Bronchial epithelial cell (primary cell): ENCODE results near the gene RPS6KA2. TPM values are rescaled to one million over a fixed set of nuclear protein-coding genes. Genes with fewer than 3 reads are reported as not detected.

Source experiments
- DNase-seq: peaks from one replicate; pipeline ENCODE4 v3.0.0-alpha.2; 2010; ENCODE audit warnings: low read depth
- FAIRE-seq: peaks from 2 replicates; lab custom pipeline; 2011; peaks lifted over from hg19 to GRCh38; lab: Jason Lieb, UNC
- H3K27me3 ChIP-seq: 2 replicates; pipeline ENCODE4 v1.5.1; 2011; ENCODE audit warnings: low read length; ENCODE audit not compliant: control insufficient read depth, insufficient read depth
- H3K36me3 ChIP-seq: 2 replicates; pipeline ENCODE4 v1.5.1; 2011; ENCODE audit warnings: low read length; ENCODE audit not compliant: control insufficient read depth, insufficient read depth
- H3K4me3 ChIP-seq: 2 replicates; pipeline ENCODE4 v1.5.1; 2011; ENCODE audit warnings: mild to moderate bottlenecking, low read depth, low read length, control low read depth
- total RNA-seq: library from RNA; depleted of rRNA; stranded (reverse); fragments of >200 nt; gene quantifications from 2 replicates; pipeline ENCODE4 v1.2.1, GENCODE V29; 2014
- TF ChIP-seq, protein P1 (sequence below): IDR thresholded peaks from 2 replicates; pipeline ENCODE4 v1.5.1; 2011; ENCODE audit warnings: mild to moderate bottlenecking, moderate library complexity, low read length, control low read depth, inconsistent platforms; ENCODE audit not compliant: insufficient read depth, severe bottlenecking

The RPS6KA2 gene
- total RNA-seq, 1 donor from 2014 or later, result 42.6 TPM

GRCh38 chr6:166379103-166379586 lies 247.9 kb downstream of the RPS6KA2 start:
- no peak for FAIRE-seq
- H3K27me3 ChIP-seq, result no peaks in the 10 kb centered on the region
- no peak for DNase-seq
- no peak overlapping the region for H3K4me3 ChIP-seq
- TF ChIP-seq, protein P1, sequence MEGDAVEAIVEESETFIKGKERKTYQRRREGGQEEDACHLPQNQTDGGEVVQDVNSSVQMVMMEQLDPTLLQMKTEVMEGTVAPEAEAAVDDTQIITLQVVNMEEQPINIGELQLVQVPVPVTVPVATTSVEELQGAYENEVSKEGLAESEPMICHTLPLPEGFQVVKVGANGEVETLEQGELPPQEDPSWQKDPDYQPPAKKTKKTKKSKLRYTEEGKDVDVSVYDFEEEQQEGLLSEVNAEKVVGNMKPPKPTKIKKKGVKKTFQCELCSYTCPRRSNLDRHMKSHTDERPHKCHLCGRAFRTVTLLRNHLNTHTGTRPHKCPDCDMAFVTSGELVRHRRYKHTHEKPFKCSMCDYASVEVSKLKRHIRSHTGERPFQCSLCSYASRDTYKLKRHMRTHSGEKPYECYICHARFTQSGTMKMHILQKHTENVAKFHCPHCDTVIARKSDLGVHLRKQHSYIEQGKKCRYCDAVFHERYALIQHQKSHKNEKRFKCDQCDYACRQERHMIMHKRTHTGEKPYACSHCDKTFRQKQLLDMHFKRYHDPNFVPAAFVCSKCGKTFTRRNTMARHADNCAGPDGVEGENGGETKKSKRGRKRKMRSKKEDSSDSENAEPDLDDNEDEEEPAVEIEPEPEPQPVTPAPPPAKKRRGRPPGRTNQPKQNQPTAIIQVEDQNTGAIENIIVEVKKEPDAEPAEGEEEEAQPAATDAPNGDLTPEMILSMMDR, result no peak
- no peaks in the 10 kb centered on the region for H3K36me3 ChIP-seq

DNA sequence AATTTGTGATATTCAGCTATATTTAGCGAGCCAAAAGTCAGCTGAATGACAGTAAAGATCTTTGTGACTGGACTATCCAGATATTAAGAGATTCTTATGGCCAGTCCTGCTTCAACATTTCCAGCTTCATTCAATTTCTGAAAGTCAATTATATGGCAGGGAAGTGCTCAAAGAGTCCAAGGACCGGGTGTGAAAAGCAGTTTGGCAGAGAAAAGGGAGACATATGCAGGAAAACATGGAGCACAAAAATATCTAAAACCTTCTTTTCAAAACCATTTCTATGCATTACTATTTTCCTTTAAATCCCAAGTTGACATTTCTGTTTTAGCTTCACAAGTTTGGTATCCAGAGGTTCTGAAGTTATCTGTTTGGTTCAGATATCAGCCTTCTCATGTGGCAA lies 249.3 kb downstream of the RPS6KA2 start:
- TF ChIP-seq, protein P1, result no peak
- FAIRE-seq, result no peak
- no peaks in the 10 kb centered on the region for H3K27me3 ChIP-seq
- DNase-seq, result no peak
- no peaks in the 10 kb centered on the region for H3K36me3 ChIP-seq
- no peak overlapping the region for H3K4me3 ChIP-seq

- FAIRE-seq (peak; percentile 50), DNase-seq (peak; percentile 47)
- Histone ChIP-seq H3K4me3 (no peak overlapping the region), H3K36me3 (no peaks in the 10 kb centered on the region), H3K27me3 (no peaks in the 10 kb centered on the region)
- TF ChIP-seq, protein P1, result no peak
These were observed 252.0 kb downstream of the RPS6KA2 start for GRCh38 chr6:166375013-166375412.

GRCh38 chr6:166370489-166370888 lies 256.6 kb downstream of the RPS6KA2 start:
- TF ChIP-seq, protein P1, result no peak
- H3K4me3 ChIP-seq, result no peak overlapping the region
- no peak for FAIRE-seq
- H3K36me3 ChIP-seq, result no peaks in the 10 kb centered on the region
- no peaks in the 10 kb centered on the region for H3K27me3 ChIP-seq
- no peak for DNase-seq

DNA sequence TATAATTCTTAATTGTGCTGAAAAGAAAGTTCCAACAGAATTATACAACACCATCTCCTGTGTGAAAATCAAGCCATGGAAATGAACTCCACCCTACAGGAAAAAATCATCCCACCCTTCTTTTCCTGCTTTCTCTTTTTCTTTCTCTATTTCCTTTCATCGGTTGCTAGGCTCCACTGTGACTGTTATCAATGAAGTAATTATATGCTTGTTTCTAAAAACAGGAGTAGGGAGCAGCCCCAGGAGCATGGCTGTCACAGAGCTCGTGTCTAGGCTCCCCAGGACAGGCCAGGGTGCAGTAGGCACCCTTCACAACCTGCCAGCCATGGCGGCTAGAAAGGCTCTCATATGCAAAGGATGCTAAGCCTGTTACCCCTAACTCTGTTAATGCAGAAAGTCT lies 257.3 kb downstream of the RPS6KA2 start:
- H3K4me3 ChIP-seq, result no peak overlapping the region
- no peaks in the 10 kb centered on the region for H3K36me3 ChIP-seq
- H3K27me3 ChIP-seq, result no peaks in the 10 kb centered on the region
- FAIRE-seq, result no peak
- TF ChIP-seq, protein P1, result no peak
- DNase-seq, result no peak

DNA sequence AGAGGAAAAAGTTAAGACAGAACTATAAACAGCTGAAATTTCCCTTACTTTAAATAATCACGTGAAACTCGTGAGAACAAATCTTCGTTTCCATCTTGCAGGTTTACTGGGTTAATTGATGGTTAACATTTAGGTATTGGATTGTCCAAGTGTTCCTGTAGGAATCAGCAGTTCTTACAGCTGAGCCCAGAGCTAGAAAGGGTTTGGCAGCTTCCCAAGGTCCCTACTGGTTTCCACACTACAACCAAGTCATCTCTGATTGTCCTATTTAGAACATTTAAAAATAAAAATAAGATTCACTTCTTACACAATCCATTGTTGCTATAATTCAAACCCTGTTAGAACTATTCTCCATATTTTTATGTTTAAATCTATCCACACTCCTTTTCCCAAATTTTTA lies 260.1 kb downstream of the RPS6KA2 start:
- Histone ChIP-seq H3K27me3 (no peaks in the 10 kb centered on the region), H3K4me3 (no peak overlapping the region), H3K36me3 (peaks cover 1% of the 10 kb centered on the region)
- TF ChIP-seq, protein P1, result no peak
- FAIRE-seq, result no peak
- DNase-seq, result no peak
